ENCODE measurements around the gene UCKL1. TPM values are rescaled to one million over a fixed set of nuclear protein-coding genes. Genes with fewer than 3 reads are reported as not detected.

UCKL1 gene
- polyA plus RNA-seq, 3 donors: 10.9 to 65.8 (median 14.5) TPM

DNA sequence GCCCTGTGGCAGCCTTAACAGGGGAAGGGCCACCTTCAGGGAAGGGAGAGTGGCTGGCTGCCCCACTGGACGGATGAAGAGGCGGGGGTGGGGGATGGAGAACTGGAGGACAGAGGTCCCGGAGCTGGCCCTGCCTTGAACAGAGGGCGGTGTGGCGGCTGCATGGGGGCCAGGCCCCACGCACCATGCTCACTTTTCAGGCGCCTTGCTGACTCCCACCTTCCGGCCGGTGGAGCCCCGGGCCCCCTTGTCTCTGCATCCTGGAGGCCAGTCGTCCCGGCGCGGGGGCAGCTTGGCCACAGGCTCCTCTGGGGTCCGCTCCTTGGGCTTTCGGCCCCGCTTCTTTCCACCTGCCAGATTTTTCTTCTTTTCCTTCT is 3.5 kb upstream of the UCKL1 start:
- H3K27me3 Mint-ChIP-seq (ENCODE audit: low read depth in 3 of 3): peaks cover 0 to 5% (median under 1%) of the 10 kb centered on the region in 3 donors
- 95% methylated on average over 15 of the region's 17 CpGs for WGBS (ENCODE audit: insufficient coverage)

DNA sequence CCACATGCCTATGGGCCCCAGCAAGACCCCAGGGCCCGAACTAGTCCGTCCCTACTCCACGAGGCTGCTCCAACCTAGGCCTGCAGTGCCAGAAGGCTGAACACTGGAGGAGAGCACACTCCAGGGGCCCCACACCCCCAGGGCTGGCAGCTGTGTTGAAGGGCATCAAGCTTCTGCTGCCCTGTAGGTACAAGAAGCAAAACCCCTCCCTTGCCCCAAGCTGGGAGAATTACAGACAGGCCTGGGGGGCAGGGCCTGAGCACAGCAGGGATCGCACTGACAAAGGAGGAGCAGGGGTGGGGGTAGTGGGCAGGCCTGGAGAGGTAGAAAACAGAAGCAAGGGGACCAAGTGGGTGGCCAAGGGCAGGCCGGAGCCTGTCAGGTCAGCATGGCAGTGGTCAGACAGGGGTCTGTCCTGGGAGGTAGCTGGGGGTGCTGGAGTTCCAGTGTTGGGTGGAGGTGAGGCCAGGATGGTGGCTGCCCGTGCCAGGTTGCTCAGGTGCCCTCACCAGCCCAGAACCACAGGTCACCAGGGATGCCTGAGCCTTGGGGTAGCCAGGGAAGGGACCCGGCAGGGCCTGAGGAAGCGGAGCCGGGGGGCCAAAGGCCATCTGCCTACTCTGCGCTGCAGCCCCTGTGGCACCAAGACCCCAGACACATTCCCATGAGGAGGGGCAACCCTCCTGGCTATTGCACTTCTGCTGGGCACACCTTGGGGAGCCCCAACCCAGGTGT is 2.9 kb upstream of the UCKL1 start:
- Histone ChIP-seq H4K20me1 (ENCODE audit: insufficient read depth, low read length) (peaks cover 20% of the 10 kb centered on the region), H3K79me2 (ENCODE audit: insufficient read depth, low read length) (peaks cover 21% of the 10 kb centered on the region), H3K4me1 (ENCODE audit: control insufficient read depth in 1 of 2, insufficient read depth in 2 of 2, low read length in 2 of 2) (peaks cover 24 to 32% of the 10 kb centered on the region in 2 donors), H3K27me3 (ENCODE audit: control insufficient read depth in 2 of 2, insufficient read depth in 2 of 2, low read length in 2 of 2) (no peaks in the 10 kb centered on the region), H3K9ac (ENCODE audit: insufficient read depth, low read length, poor library complexity, severe bottlenecking) (no peak overlapping the region), H3K36me3 (replicated peaks in 1 of 2; ENCODE audit: control insufficient read depth in 1 of 2, insufficient read depth in 2 of 2, low read length in 2 of 2) (peaks cover 4 to 11% of the 10 kb centered on the region in 2 donors), H3K27ac (ENCODE audit: low read depth in 1 of 2, low read length in 2 of 2) (no peak overlapping the region), H3K4me3 (replicated peaks in 1 of 3; ENCODE audit: low read depth in 2 of 3, low read length in 3 of 3) (no peak overlapping the region), H3K4me2 (replicated peaks; ENCODE audit: extremely low read depth, low read length, poor library complexity, severe bottlenecking) (no peak overlapping the region), H3K9me3 (replicated peaks in 1 of 2; ENCODE audit: control insufficient read depth in 1 of 2, insufficient read depth in 1 of 2, low read length in 2 of 2) (peaks cover 0 to 4% of the 10 kb centered on the region in 2 donors), H2AFZ (ENCODE audit: insufficient read depth, low read depth, low read length, poor library complexity, severe bottlenecking) (no peak overlapping the region)
- no peak for DNase-seq
- peaks cover 0 to 3% (median 0%) of the 10 kb centered on the region in 7 donors for H3K9me3 Mint-ChIP-seq
- intact Hi-C loops (cut with micrococcal nuclease): loop anchor here in 1 of 2 donors (5.0 kb wide), 2 partner anchors 62 to 252 kb away; partner anchors contain the start of genes ARFRP1, DNAJC5 and ZGPAT
- peaks cover 19% of the 10 kb centered on the region for H3K4me1 Mint-ChIP-seq
- TF ChIP-seq, protein P1, sequence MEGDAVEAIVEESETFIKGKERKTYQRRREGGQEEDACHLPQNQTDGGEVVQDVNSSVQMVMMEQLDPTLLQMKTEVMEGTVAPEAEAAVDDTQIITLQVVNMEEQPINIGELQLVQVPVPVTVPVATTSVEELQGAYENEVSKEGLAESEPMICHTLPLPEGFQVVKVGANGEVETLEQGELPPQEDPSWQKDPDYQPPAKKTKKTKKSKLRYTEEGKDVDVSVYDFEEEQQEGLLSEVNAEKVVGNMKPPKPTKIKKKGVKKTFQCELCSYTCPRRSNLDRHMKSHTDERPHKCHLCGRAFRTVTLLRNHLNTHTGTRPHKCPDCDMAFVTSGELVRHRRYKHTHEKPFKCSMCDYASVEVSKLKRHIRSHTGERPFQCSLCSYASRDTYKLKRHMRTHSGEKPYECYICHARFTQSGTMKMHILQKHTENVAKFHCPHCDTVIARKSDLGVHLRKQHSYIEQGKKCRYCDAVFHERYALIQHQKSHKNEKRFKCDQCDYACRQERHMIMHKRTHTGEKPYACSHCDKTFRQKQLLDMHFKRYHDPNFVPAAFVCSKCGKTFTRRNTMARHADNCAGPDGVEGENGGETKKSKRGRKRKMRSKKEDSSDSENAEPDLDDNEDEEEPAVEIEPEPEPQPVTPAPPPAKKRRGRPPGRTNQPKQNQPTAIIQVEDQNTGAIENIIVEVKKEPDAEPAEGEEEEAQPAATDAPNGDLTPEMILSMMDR (IDR thresholded peaks at IDR 0.05): no peak
- H3K4me3 Mint-ChIP-seq: no peak overlapping the region
- no peak overlapping the region for H3K27ac Mint-ChIP-seq
- peaks cover 0 to 5% (median 2%) of the 10 kb centered on the region in 3 donors for H3K27me3 Mint-ChIP-seq (ENCODE audit: low read depth in 3 of 3)
- 94% methylated on average over 9 of the region's 10 CpGs for WGBS (ENCODE audit: insufficient coverage)
- peaks cover 11 to 16% of the 10 kb centered on the region in 2 donors for H3K36me3 Mint-ChIP-seq

More for the DNA sequence above, 3.5 kb upstream of the UCKL1 start:
- peaks cover 0 to 8% (median 2%) of the 10 kb centered on the region in 7 donors for H3K9me3 Mint-ChIP-seq
- Histone ChIP-seq H3K4me1 (ENCODE audit: control insufficient read depth in 1 of 2, insufficient read depth in 2 of 2, low read length in 2 of 2) (peaks cover 22 to 26% of the 10 kb centered on the region in 2 donors), H3K79me2 (ENCODE audit: insufficient read depth, low read length) (peaks cover 15% of the 10 kb centered on the region), H3K9ac (ENCODE audit: insufficient read depth, low read length, poor library complexity, severe bottlenecking) (no peak overlapping the region), H3K36me3 (replicated peaks in 1 of 2; ENCODE audit: control insufficient read depth in 1 of 2, insufficient read depth in 2 of 2, low read length in 2 of 2) (peaks cover 4 to 11% of the 10 kb centered on the region in 2 donors), H2AFZ (ENCODE audit: insufficient read depth, low read depth, low read length, poor library complexity, severe bottlenecking) (no peak overlapping the region), H4K20me1 (ENCODE audit: insufficient read depth, low read length) (peaks cover 14% of the 10 kb centered on the region), H3K27me3 (ENCODE audit: control insufficient read depth in 2 of 2, insufficient read depth in 2 of 2, low read length in 2 of 2) (no peaks in the 10 kb centered on the region), H3K4me2 (replicated peaks; ENCODE audit: extremely low read depth, low read length, poor library complexity, severe bottlenecking) (no peak overlapping the region), H3K27ac (ENCODE audit: low read depth in 1 of 2, low read length in 2 of 2) (no peak overlapping the region), H3K4me3 (replicated peaks in 1 of 3; ENCODE audit: low read depth in 2 of 3, low read length in 3 of 3) (no peak overlapping the region), H3K9me3 (replicated peaks in 1 of 2; ENCODE audit: control insufficient read depth in 1 of 2, insufficient read depth in 1 of 2, low read length in 2 of 2) (peaks cover 0 to 10% of the 10 kb centered on the region in 2 donors)
- H3K36me3 Mint-ChIP-seq: peaks cover 11 to 17% of the 10 kb centered on the region in 2 donors
- intact Hi-C loops (cut with micrococcal nuclease): loop anchor here in 1 of 2 donors (5.0 kb wide), 2 partner anchors 62 to 252 kb away; partner anchors contain the start of genes ARFRP1, DNAJC5 and ZGPAT
- no peak overlapping the region for H3K27ac Mint-ChIP-seq
- TF ChIP-seq, protein P1 (IDR thresholded peaks at IDR 0.05): no peak
- DNase-seq: no peak
- peaks cover 14% of the 10 kb centered on the region for H3K4me1 Mint-ChIP-seq
- H3K4me3 Mint-ChIP-seq: no peak overlapping the region
